SK-N-SH (cell line): ENCODE results near the gene SERINC2. TPM values are rescaled to one million over a fixed set of nuclear protein-coding genes. Genes with fewer than 3 reads are reported as not detected.

ENCODE experiments used
- CTCF ChIA-PET: fragments of 300-600, 350-600 bp; formaldehyde crosslinking; extraction: SDS; loops from one replicate; lab custom pipeline; 2021; lab: Yijun Ruan, JAX
- POLR2A ChIA-PET: fragments of 350-600 bp; sonication (Branson Sonifier 250); formaldehyde crosslinking; extraction: SDS; loops from one replicate; lab custom pipeline; 2020; ENCODE audit warnings: antibody characterized with exemption, inconsistent platforms; lab: Yijun Ruan, JAX
- DNase-seq: peaks from one replicate; pipeline ENCODE4 v3.0.0; 2012
- H2AFZ ChIP-seq: fragments of 200-600 bp; sonication (generic); 2 replicates; pipeline ENCODE4 v1.8.1; 2016; ENCODE audit warnings: antibody characterized with exemption, mild to moderate bottlenecking, low read depth
- H3F3A ChIP-seq: fragments of 200-600 bp; sonication (generic); replicated peaks from 2 replicates; pipeline ENCODE3; 2016; ENCODE audit warnings: antibody characterized with exemption, mild to moderate bottlenecking; ENCODE audit not compliant: insufficient read depth
- H3K27ac ChIP-seq, 2 experiments: fragments of 200-500 bp in 1 of 2; fragments of 200-600 bp in 1 of 2; sonication (Bioruptor generic) in 1 of 2; sonication (generic), shearing (Covaris generic) in 1 of 2; 2 replicates each; pipeline versions ENCODE4 v1.5.1 to v1.6.1; 2014 to 2016; ENCODE audit warnings: low read depth in 2 of 2, inconsistent platforms in 1 of 2, low read length in 1 of 2, mild to moderate bottlenecking in 1 of 2, mixed read lengths in 1 of 2
- H3K27me3 ChIP-seq: fragments of 200-600 bp; sonication (generic), shearing (Covaris generic); 2 replicates; pipeline ENCODE4 v1.6.1; 2016; ENCODE audit warnings: mixed run types; ENCODE audit not compliant: insufficient read depth
- H3K36me3 ChIP-seq, 2 experiments: fragments of 200-500 bp in 1 of 2; fragments of 200-600 bp in 1 of 2; sonication (Bioruptor generic) in 1 of 2; sonication (generic) in 1 of 2; replicated peaks in 1 of 2; 2 replicates each; pipeline versions ENCODE3 to v1.5.1; 2014 to 2016; ENCODE audit warnings: low read length in 1 of 2, mild to moderate bottlenecking in 1 of 2; ENCODE audit not compliant: insufficient read depth in 2 of 2, control insufficient read depth in 1 of 2
- H3K4me1 ChIP-seq, 2 experiments: fragments of 200-500 bp in 1 of 2; fragments of 200-600 bp in 1 of 2; sonication (Bioruptor generic) in 1 of 2; sonication (generic), shearing (Covaris generic) in 1 of 2; 2 replicates each; pipeline versions ENCODE4 v1.5.1 to v1.6.1; 2014 to 2016; ENCODE audit warnings: low read depth in 1 of 2, low read length in 1 of 2, mixed run types in 1 of 2; ENCODE audit not compliant: insufficient read depth in 2 of 2, control insufficient read depth in 1 of 2
- H3K4me2 ChIP-seq: fragments of 200-600 bp; sonication (generic), shearing (Covaris generic); 2 replicates; pipeline ENCODE4 v1.6.1; 2017; ENCODE audit warnings: mixed run types
- H3K4me3 ChIP-seq, 2 experiments: fragments of 200-500 bp in 1 of 2; fragments of 200-600 bp in 1 of 2; sonication (Bioruptor generic) in 1 of 2; sonication (generic), shearing (Covaris generic) in 1 of 2; 2 replicates each; pipeline versions ENCODE4 v1.5.1 to v1.8.1; 2014 to 2016; ENCODE audit warnings: low read depth in 2 of 2, inconsistent platforms in 1 of 2, low read length in 1 of 2, mild to moderate bottlenecking in 1 of 2, mixed read lengths in 1 of 2, moderate library complexity in 1 of 2
- H3K79me2 ChIP-seq: fragments of 200-600 bp; sonication (generic); 2 replicates; pipeline ENCODE4 v1.8.1; 2017; ENCODE audit warnings: mild to moderate bottlenecking; ENCODE audit not compliant: insufficient read depth
- H3K9ac ChIP-seq: fragments of 200-600 bp; sonication (generic); 2 replicates; pipeline ENCODE4 v1.6.1; 2017; ENCODE audit warnings: mixed run types
- H3K9me2 ChIP-seq: fragments of 200-600 bp; sonication (generic); 2 replicates; pipeline ENCODE4 v1.6.1; 2017; ENCODE audit warnings: mixed run types
- H3K9me3 ChIP-seq: fragments of 200-600 bp; sonication (generic); 2 replicates; pipeline ENCODE4 v1.6.1; 2017; ENCODE audit warnings: mixed run types, mild to moderate bottlenecking, moderate library complexity
- H4K20me1 ChIP-seq: fragments of 200-600 bp; sonication (generic); 2 replicates; pipeline ENCODE4 v1.6.1; 2017; ENCODE audit warnings: mild to moderate bottlenecking, mixed run types; ENCODE audit not compliant: insufficient read depth
- CHD2 ChIP-seq: fragments of 150-350 bp; IDR thresholded peaks from 2 replicates; pipeline ENCODE4 v1.6.1; 2018; ENCODE audit warnings: low read length; ENCODE audit not compliant: partially characterized antibody
- EP300 ChIP-seq, 2 experiments: IDR thresholded peaks; 2 replicates each; pipeline versions ENCODE4 v1.4.0 to v1.6.1; 2012; ENCODE audit warnings: borderline replicate concordance in 1 of 2, low read depth in 1 of 2, low read length in 1 of 2
- FOXJ3 ChIP-seq: sonication (generic); formaldehyde crosslinking; IDR thresholded peaks from 2 replicates; pipeline ENCODE4 v1.5.1; 2020; ENCODE audit warnings: mild to moderate bottlenecking, missing genetic modification reagents
- GABPA ChIP-seq: IDR thresholded peaks from 2 replicates; pipeline ENCODE4 v1.4.0; 2012; ENCODE audit warnings: low read depth, mild to moderate bottlenecking
- NFIC ChIP-seq: IDR thresholded peaks from 2 replicates; pipeline ENCODE4 v1.4.0; 2012; ENCODE audit warnings: borderline replicate concordance
- RFX5 ChIP-seq: IDR thresholded peaks from 2 replicates; pipeline ENCODE4 v1.6.1; 2012; ENCODE audit warnings: mild to moderate bottlenecking, improper control_type of control experiment, low read length
- SIN3A ChIP-seq: IDR thresholded peaks from 2 replicates; pipeline ENCODE4 v1.6.1; 2012; ENCODE audit warnings: low read depth, mild to moderate bottlenecking, low read length, moderate library complexity, borderline replicate concordance
- TAF1 ChIP-seq: IDR thresholded peaks from 2 replicates; pipeline ENCODE4 v1.6.1; 2012; ENCODE audit warnings: low read depth, mild to moderate bottlenecking, low read length, moderate library complexity, borderline replicate concordance
- TCF12 ChIP-seq: IDR thresholded peaks from 2 replicates; pipeline ENCODE4 v1.4.0; 2012
- YY1 ChIP-seq: IDR thresholded peaks from 2 replicates; pipeline ENCODE4 v1.4.0; 2012; ENCODE audit warnings: low read depth, mild to moderate bottlenecking
- WGBS: methylation state at CpG from one replicate; pipeline ENCODE4 v1.1.6; 2017; ENCODE audit warnings: low lambda C conversion rate; 5-methylcytosine and 5-hydroxymethylcytosine counted together
- polyA plus RNA-seq, 3 experiments: library from polyadenylated mRNA; depleted of rRNA; stranded (reverse); fragments of >200 nt; gene quantifications; 2 replicates each; pipeline ENCODE4 v1.2.3, GENCODE V29; 2012
- TF ChIP-seq, protein P1 (sequence below): IDR thresholded peaks from 2 replicates; pipeline ENCODE4 v1.4.0; 2012; ENCODE audit warnings: low read depth
- TF ChIP-seq, protein P2 (sequence below): IDR thresholded peaks from 2 replicates; pipeline ENCODE4; 2012
- TF ChIP-seq, protein P3 (sequence below): fragments of 200-600 bp; sonication (generic); IDR thresholded peaks from 2 replicates; pipeline ENCODE4 v1.6.1; 2017; ENCODE audit warnings: antibody characterized with exemption, mild to moderate bottlenecking, moderate library complexity
- TF ChIP-seq, protein P4 (sequence below): fragments of 150-350 bp; IDR thresholded peaks from 2 replicates; pipeline ENCODE4 v1.6.1; 2017; ENCODE audit warnings: antibody characterized with exemption, low read length, low read depth, borderline replicate concordance
- TF ChIP-seq, protein P5 (sequence below): fragments of 150-350 bp; IDR thresholded peaks from 2 replicates; pipeline ENCODE4 v1.6.1; 2016; ENCODE audit warnings: mild to moderate bottlenecking, low read depth, low read length

SERINC2 gene
- polyA plus RNA-seq, 1 of the 3 experiments (the other 2 are of a cell fraction) = 22.2 TPM

DNA sequence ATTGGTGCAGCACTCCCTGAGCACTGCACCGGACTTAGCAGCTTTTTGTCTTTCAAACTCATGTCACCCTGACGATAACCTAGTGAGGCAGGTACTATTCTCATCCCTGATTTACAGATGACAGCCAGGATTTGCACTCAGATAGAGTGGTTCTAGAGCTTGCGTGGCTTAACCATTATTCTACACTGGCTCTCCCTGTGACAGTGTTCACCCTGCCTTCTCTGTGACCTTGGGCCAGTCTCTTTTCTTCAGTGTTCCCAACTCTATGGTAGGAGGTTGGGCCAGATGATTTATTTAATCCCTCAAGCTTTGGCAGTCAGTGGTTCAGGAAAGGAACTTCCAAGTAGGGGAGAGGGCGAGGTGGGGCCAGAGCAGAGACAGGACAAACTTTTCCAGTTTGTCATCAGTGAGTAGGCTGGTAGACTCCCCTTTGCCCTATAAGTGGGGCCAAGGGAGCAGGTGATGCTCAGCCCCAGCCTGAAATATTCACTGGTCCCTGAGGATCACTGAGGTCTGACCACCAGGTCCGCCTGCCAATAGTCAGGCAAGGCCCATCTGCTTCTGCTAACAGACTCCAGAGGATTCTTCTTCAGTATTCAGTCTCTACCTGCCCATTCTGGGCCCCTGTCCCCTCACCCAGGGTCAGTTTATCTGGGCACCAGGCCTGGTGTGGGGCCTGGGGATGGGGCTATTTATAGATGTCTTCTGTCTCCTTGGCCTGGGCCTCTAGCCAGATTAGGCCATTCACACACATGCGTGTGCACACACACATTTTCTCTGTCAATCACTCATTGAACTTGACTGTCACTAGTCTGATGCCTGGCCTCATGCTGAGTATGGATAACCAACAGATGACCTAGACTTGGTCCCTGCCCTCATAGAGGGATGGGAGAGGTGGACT is 31.4 kb upstream of the SERINC2 start:
- POLR2A ChIA-PET = no interaction called here
- no peak overlapping the region for H3K9ac ChIP-seq
- no peaks in the 10 kb centered on the region for H3K9me2 ChIP-seq
- H3K4me1 ChIP-seq = peaks cover 0 to 30% of the 10 kb centered on the region in 2 experiments; a peak in 1 of 4 replicates
- H3K36me3 ChIP-seq = no peaks in the 10 kb centered on the region
- 82% methylated on average over 6 of the region's 6 CpGs for WGBS
- peak overlapping the region in 1 of 2 experiments; percentile 74; a peak in 2 of 4 replicates for H3K27ac ChIP-seq
- H3K4me2 ChIP-seq = no peak overlapping the region
- no peaks in the 10 kb centered on the region for H3K9me3 ChIP-seq
- no peaks in the 10 kb centered on the region for H3F3A ChIP-seq
- H4K20me1 ChIP-seq = no peaks in the 10 kb centered on the region
- H3K4me3 ChIP-seq = no peak overlapping the region
- TF ChIP-seq, protein P1, sequence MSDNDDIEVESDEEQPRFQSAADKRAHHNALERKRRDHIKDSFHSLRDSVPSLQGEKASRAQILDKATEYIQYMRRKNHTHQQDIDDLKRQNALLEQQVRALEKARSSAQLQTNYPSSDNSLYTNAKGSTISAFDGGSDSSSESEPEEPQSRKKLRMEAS = no peak
- TF ChIP-seq, protein P2, sequence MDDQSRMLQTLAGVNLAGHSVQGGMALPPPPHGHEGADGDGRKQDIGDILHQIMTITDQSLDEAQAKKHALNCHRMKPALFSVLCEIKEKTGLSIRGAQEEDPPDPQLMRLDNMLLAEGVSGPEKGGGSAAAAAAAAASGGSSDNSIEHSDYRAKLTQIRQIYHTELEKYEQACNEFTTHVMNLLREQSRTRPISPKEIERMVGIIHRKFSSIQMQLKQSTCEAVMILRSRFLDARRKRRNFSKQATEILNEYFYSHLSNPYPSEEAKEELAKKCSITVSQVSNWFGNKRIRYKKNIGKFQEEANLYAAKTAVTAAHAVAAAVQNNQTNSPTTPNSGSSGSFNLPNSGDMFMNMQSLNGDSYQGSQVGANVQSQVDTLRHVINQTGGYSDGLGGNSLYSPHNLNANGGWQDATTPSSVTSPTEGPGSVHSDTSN = no peak
- TF ChIP-seq EP300 (IDR thresholded peaks at IDR 0.05; ENCODE audit: borderline replicate concordance in 1 of 2, low read depth in 1 of 2, low read length in 1 of 2) (no peak), FOXJ3 (no peak), TCF12 (no peak), YY1 (no peak), NFIC (no peak), SIN3A (no peak), CHD2 (no peak), GABPA (no peak), RFX5 (no peak), TAF1 (no peak)
- TF ChIP-seq, protein P3, sequence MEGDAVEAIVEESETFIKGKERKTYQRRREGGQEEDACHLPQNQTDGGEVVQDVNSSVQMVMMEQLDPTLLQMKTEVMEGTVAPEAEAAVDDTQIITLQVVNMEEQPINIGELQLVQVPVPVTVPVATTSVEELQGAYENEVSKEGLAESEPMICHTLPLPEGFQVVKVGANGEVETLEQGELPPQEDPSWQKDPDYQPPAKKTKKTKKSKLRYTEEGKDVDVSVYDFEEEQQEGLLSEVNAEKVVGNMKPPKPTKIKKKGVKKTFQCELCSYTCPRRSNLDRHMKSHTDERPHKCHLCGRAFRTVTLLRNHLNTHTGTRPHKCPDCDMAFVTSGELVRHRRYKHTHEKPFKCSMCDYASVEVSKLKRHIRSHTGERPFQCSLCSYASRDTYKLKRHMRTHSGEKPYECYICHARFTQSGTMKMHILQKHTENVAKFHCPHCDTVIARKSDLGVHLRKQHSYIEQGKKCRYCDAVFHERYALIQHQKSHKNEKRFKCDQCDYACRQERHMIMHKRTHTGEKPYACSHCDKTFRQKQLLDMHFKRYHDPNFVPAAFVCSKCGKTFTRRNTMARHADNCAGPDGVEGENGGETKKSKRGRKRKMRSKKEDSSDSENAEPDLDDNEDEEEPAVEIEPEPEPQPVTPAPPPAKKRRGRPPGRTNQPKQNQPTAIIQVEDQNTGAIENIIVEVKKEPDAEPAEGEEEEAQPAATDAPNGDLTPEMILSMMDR = no peak
- TF ChIP-seq, protein P4, sequence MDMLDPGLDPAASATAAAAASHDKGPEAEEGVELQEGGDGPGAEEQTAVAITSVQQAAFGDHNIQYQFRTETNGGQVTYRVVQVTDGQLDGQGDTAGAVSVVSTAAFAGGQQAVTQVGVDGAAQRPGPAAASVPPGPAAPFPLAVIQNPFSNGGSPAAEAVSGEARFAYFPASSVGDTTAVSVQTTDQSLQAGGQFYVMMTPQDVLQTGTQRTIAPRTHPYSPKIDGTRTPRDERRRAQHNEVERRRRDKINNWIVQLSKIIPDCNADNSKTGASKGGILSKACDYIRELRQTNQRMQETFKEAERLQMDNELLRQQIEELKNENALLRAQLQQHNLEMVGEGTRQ = no peak
- TF ChIP-seq, protein P5, sequence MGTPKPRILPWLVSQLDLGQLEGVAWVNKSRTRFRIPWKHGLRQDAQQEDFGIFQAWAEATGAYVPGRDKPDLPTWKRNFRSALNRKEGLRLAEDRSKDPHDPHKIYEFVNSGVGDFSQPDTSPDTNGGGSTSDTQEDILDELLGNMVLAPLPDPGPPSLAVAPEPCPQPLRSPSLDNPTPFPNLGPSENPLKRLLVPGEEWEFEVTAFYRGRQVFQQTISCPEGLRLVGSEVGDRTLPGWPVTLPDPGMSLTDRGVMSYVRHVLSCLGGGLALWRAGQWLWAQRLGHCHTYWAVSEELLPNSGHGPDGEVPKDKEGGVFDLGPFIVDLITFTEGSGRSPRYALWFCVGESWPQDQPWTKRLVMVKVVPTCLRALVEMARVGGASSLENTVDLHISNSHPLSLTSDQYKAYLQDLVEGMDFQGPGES = no peak
- H3K27me3 ChIP-seq = no peaks in the 10 kb centered on the region
- no peaks in the 10 kb centered on the region for H3K79me2 ChIP-seq
- CTCF ChIA-PET = interaction anchor here (1.3 to 2.6 kb wide), 2 partner anchors 13 to 198 kb away, joined by 4 to 10 read pairs; no protein-coding TSS in a partner anchor
- DNase-seq = no peak
- H2AFZ ChIP-seq = no peak overlapping the region
